ENCODE measurements around the gene KIAA1671. TPM values are rescaled to one million over a fixed set of nuclear protein-coding genes. Genes with fewer than 3 reads are reported as not detected.

The KIAA1671 gene
- total and polyA plus RNA-seq, 2 of the 13 experiments (the other 11 are each of a cell fraction or from before 2014, with no cell fraction given), result 13.5 to 13.6 TPM

DNA sequence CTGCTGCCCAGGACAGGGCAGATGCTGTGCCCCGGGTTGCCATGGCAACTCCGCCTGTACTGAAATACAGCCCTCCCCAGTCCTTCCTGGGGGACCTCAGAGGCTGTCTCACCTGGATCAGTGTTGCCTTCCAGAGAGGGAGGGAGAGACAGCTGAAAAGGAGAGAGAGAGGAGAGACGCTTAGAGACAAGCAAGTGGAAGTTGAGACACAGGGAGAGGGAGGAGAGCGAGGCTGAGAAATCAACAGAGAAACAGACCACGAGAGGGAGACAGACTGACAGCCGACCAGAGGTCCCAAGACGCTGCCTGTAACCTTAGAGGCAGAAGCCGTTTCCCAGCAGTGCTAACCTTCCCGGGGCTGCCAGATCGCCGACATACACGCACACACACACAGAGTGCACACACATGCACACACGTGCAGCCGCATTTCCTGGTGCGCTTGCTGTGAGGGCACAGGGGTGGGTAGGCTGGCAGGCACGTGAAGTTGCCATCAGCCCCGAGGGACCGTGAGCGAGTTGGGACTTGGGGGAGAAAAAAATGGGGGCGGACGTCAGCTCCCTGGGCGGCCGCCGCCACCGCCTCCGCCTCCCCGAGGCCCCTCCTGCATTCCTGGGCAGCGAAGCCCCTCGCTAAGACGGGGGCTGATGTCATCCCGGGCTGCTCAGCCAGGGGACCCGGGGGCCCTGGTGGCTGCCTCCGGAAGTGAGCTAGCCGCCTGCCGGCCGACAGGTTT lies 158.5 kb downstream of the KIAA1671 start (continued):
- TF ChIP-seq SMAD1 (CRISPR knock-in tag; IDR thresholded peaks at IDR 0.05; ENCODE audit: borderline replicate concordance, low read depth) (no peak), ZFP1 (CRISPR knock-in tag; IDR thresholded peaks at IDR 0.05) (no peak), AKNA (CRISPR knock-in tag; IDR thresholded peaks at IDR 0.05; ENCODE audit: borderline replicate concordance) (no peak), ZBED4 (CRISPR knock-in tag; IDR thresholded peaks at IDR 0.05; ENCODE audit: borderline replicate concordance) (no peak), RFX3 (CRISPR knock-in tag; IDR thresholded peaks at IDR 0.05) (peak; percentile 99), MAZ (IDR thresholded peaks at IDR 0.05; ENCODE audit: borderline replicate concordance, low read depth, low read length) (no peak; the same call in 1 of the 2 replicates), MAZ (CRISPR knock-in tag; IDR thresholded peaks at IDR 0.05; ENCODE audit: low read depth) (0 out of 2 replicates have a peak, but pooled peaks have one; percentile 8), REXO4 (CRISPR knock-in tag; IDR thresholded peaks at IDR 0.05; ENCODE audit: borderline replicate concordance) (no peak), NFIB (CRISPR knock-in tag; IDR thresholded peaks at IDR 0.05; ENCODE audit: borderline replicate concordance) (no peak), ZNF569 (CRISPR knock-in tag; IDR thresholded peaks at IDR 0.05; ENCODE audit: borderline replicate concordance) (no peak), HNF4G (IDR thresholded peaks at IDR 0.05; ENCODE audit: borderline replicate concordance, low read depth, low read length) (0 out of 2 replicates have a peak, but pooled peaks have one; percentile 3), HNF4G (CRISPR knock-in tag; IDR thresholded peaks at IDR 0.05; ENCODE audit: borderline replicate concordance, low read depth) (no peak), ZNF703 (CRISPR knock-in tag; IDR thresholded peaks at IDR 0.05; ENCODE audit: borderline replicate concordance) (no peak), HCFC1 (IDR thresholded peaks at IDR 0.05; ENCODE audit: low read depth, low read length) (no peak), KDM5B (CRISPR knock-in tag; IDR thresholded peaks at IDR 0.05; ENCODE audit: borderline replicate concordance) (peak; percentile 23; the same call in 1 of the 2 replicates), HIVEP1 (CRISPR knock-in tag; IDR thresholded peaks at IDR 0.05) (no peak; the same call in 1 of the 2 replicates), ZNF441 (CRISPR knock-in tag; IDR thresholded peaks at IDR 0.05; ENCODE audit: borderline replicate concordance) (no peak; the same call in none of the 2 replicates), PAX8 (CRISPR knock-in tag; IDR thresholded peaks at IDR 0.05; ENCODE audit: borderline replicate concordance) (no peak)
- TF ChIP-seq, protein P1, sequence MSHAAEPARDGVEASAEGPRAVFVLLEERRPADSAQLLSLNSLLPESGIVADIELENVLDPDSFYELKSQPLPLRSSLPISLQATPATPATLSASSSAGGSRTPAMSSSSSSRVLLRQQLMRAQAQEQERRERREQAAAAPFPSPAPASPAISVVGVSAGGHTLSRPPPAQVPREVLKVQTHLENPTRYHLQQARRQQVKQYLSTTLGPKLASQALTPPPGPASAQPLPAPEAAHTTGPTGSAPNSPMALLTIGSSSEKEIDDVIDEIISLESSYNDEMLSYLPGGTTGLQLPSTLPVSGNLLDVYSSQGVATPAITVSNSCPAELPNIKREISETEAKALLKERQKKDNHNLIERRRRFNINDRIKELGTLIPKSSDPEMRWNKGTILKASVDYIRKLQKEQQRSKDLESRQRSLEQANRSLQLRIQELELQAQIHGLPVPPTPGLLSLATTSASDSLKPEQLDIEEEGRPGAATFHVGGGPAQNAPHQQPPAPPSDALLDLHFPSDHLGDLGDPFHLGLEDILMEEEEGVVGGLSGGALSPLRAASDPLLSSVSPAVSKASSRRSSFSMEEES (CRISPR knock-in tag; IDR thresholded peaks at IDR 0.05), result no peak; the same call in 1 of the 2 replicates
